NCI-H1105 treated with DMSO at 0.1 percent for 48 hours (cell line): ENCODE measurements around the gene COX11.

ENCODE experiments used
- DNase-seq: peaks from one replicate; lab custom pipeline; 2025; lab: John Stamatoyannopoulos, UW

COX11 gene

GRCh38 chr17:54967621-54968261 is 713 bp downstream of the COX11 start:
- peak; percentile 33 for DNase-seq

DNA sequence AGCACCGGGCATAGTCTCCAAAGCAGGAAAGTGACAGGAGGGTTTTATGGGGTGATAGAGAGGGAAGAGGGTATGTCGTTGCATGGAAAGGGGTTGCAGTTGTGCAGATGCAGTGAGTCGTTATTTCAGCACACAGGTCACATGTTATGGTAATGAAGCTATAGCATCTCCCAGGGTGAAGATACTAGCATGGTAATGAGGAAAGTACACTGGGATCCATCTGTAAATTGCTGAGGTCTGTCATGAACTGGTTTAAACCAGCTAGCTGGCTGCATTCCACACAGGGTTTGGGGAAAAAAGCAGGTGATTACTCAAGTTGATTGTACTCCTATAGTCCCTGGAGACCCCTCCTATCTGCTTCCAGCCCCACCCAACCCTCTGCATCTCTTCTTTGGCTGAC is 11.7 kb downstream of the COX11 start:
- peak; percentile 6 for DNase-seq

DNA sequence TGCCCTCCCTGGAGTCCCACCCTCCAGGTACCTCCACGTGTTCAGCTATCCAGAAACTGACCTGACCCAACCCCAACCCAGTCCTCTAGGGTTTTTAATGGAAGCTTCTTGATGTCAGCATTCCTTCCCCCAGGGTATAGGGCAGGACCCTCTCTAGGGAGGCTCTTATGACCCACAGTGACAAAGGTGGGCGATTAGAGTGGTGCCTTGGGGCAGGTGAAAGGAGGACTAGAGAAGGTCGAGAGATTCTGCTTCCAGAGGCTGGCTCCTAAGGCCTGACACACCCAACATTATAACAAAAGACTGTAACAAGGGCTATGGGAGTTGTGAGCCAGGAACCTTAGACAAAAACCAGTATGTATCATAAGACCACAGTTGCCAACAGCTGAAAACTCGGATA is 17.2 kb downstream of the COX11 start:
- DNase-seq = no peak

GRCh38 chr17:54950116-54950515 is 18.3 kb downstream of the COX11 start:
- no peak for DNase-seq

GRCh38 chr17:54948380-54948779 is 20.1 kb downstream of the COX11 start:
- DNase-seq = no peak

DNA sequence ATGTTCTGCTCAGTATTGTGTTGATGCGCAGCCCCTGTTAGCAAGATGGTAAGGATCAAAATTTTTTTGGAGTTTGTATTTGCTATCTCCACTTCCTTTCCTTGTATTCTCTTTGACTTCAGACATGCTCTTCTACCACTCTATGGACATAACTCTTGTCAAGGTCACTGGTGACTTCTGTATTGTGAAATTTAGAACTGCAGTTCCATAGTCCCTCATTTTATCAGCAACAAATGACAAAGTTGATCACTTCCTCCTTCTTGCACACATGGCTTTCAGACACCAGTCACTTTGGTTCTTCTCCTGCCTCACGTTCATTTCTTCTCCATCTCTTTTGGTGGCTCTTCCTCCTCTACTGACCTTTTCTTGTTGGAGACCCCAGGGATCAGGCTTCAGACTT is 21.1 kb downstream of the COX11 start:
- no peak for DNase-seq

GRCh38 chr17:54945671-54946070 is 22.8 kb downstream of the COX11 start:
- DNase-seq = no peak

DNA sequence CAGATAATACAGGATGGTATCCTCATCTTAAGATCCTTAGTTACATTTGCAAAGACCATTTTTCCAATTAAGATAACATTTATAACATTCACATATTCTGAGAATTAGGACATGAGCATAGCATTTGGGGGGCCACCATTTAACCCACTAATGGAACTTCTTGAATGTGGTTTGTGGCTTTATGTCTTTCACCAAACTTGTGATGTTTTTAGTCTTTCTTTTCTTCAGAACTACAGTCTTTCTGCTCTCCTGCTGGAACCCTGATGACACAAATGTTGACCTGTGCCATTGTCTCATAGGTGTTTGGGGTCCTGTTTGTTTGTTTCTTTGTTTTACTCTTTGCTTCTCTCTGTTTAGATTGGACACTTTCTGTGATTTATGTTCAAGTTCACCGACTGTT is 23.2 kb downstream of the COX11 start:
- DNase-seq = no peak

- no peak for DNase-seq
Observed at GRCh38 chr17:54944796-54945195, 23.7 kb downstream of the COX11 start.

GRCh38 chr17:54941285-54941684 is 27.2 kb downstream of the COX11 start:
- DNase-seq = no peak

GRCh38 chr17:54937426-54937825 is 31.0 kb downstream of the COX11 start:
- DNase-seq = no peak

DNA sequence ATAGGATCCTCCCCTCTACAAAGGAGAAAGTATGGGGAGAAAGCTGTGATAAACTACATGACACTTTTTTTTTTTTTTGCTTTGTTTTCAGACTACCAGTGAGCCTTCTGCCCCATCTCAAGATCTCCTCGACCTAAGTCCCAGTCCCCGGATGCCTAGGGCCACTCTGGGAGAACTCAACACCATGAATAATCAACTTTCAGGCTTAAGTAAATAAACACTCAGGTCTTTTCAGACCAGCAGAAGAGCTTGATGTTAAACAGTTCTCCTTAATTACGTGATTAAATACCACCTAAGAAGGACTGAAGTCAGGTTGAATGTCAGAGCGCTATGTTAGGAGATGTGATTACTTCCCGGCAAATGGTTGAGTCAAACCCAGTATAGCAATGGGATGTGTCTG is 31.4 kb downstream of the COX11 start:
- no peak for DNase-seq

DNA sequence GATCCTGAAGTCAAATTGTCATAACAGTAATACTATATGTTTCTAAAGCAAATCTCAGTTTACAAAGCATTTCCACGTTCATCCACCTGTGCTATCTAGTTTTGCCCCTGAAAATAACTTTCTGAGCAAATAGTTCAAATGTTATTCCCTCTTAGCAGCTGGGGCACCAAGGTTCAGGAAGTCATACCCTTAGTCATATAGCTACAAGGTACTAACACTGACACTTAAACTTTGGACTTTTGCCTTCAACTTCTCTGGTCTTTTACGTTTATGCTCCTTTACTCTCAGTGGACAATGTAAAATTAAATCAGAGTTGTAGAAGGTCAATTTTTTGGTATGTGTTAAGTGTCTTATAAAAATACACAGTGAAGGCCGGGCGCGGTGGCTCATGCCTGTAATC is 33.0 kb downstream of the COX11 start:
- DNase-seq = no peak

DNA sequence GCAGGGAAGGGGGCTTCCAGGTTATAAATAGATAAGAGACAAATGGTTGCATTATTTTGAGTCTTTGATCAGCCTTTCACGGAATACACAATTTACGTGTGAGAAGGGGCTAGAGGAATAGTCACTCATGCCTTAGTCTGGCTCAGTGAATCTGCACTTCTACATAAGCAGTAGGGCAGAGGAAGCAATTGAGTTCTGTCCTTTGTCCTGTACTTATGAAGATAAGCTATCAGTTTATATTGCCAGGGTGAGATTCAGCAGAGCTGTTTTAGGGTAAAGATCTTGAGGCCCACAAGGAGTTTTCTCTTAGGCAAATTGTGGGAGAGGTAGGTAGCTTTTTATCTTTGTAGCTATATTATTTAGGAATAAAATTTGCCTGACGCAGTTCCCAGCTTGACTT is 34.5 kb downstream of the COX11 start:
- DNase-seq = no peak

DNA sequence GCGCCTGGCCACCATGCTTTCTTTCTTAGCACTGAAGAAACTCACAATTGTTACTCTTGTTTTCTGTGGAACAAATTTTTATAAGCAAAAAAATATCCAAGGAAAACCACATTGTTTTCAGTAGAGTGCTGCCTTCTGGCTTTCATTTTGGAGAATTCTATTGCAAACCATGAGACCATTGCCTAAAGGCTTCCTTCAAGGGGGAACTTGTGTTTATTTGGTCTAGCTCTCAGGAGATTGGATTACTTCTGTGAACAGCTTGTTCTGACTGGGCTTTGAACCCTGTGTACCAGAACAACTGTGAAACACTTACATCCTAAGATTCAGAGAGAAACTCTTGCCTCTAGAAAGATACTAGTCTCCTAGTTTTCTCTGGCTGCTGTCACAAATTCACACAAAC is 35.7 kb downstream of the COX11 start:
- DNase-seq = no peak

DNA sequence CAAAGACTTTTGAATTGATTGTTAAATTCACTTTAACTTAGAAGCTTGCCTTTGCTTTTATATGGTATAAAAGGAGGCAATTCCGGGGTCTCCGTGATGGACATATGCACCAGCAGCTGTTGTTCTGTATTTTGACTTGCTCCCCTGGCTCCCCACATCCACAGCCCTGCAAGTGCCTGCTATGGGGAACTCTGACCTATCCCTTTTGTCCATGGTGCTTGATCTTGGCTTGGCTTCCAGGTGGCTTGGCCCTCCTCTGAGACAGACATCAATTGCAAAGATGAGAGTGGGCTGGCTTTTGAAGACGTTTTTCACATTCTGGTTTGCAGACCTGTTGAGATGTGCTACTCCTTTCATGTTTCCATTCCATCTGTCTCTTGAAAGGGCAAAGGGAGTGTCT is 40.9 kb downstream of the COX11 start:
- DNase-seq = no peak

- no peak for DNase-seq
Observed at GRCh38 chr17:54924405-54924804, 44.0 kb downstream of the COX11 start.

- DNase-seq = no peak
Observed at GRCh38 chr17:54920819-54921218, 47.6 kb downstream of the COX11 start.

GRCh38 chr17:54919425-54919824 is 49.0 kb downstream of the COX11 start:
- DNase-seq = no peak

DNA sequence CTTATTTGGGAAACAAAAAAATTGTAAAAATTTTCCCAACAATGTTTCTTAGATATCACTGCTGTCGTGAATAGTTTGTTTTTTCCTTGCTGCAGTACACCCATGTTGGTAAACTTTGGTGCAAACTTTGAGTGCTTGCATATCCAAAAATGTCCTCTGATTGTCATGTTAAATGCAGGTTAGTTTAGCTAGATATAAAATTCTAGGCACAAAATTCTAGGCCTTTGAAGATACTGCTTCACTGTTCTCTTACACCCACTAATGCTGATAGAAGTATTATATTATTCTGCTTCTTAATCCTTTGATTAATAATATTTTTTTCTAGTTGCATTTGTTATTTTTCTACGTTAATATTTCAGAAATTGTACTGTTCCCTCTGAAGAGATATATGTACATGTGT is 51.7 kb downstream of the COX11 start:
- no peak for DNase-seq
